ENCODE data around the gene NEDD8. TPM values are rescaled to one million over a fixed set of nuclear protein-coding genes. Genes with fewer than 3 reads are reported as not detected.

Gene NEDD8
- 219 and 229 TPM in 2 replicates for total RNA-seq

- peak; percentile 86 for DNase-seq (ENCODE audit: low read depth, low spot score)
Observed at GRCh38 chr14:24232121-24232644, at the start of gene NEDD8. Gene NEDD8, minus strand, starts transcription at chr14:24232367. Its CDS starts 100 bp downstream, at chr14:24232267.

- no peak for DNase-seq (ENCODE audit: low read depth, low spot score)
Observed at GRCh38 chr14:24281636-24282035, 49.5 kb upstream of the NEDD8 start.

DNA sequence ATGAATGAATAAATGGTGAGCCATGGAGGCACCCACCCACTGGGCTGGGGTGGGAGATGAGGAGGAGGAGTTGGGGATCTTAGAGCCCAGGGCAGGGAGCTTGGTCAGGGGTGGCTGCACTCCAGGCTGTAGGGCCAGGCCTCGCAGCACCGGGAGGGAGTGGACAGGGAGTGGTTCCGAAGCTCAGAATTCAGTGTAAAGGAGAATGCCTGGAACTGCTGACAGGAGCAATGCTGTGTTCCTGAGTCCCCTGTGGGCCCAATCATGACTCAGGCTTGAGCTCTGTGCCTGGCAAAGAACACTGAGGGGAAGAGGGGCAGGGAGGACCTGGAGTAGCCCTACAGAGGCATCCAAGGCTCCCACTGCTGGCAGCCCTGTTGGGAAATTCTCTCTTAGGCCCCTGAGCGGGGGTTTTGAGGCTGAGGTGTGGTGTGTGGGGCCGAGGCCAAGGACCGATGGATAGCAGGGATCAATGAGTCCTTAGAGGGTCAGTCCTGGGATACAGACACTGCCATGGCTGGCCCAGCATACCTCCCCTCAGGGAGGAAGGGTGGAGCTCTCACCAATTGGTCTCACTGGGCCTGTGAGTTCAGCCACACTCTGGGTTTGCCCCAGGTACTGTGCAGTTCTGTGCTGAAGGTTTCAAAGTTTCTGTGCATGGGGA, 48.8 kb upstream of the NEDD8 start:
- DNase-seq (ENCODE audit: low read depth, low spot score) = no peak

GRCh38 chr14:24279301-24280186, 47.4 kb upstream of the NEDD8 start:
- DNase-seq (ENCODE audit: low read depth, low spot score) = no peak

- DNase-seq (ENCODE audit: low read depth, low spot score) = no peak
Observed at GRCh38 chr14:24278424-24278823, 46.3 kb upstream of the NEDD8 start.

- no peak for DNase-seq (ENCODE audit: low read depth, low spot score)
Observed at GRCh38 chr14:24277606-24278321, 45.6 kb upstream of the NEDD8 start.

GRCh38 chr14:24277071-24277470, 44.9 kb upstream of the NEDD8 start:
- DNase-seq (ENCODE audit: low read depth, low spot score) = no peak

- no peak for DNase-seq (ENCODE audit: low read depth, low spot score)
Observed at GRCh38 chr14:24274101-24274543, 42.0 kb upstream of the NEDD8 start.

DNA sequence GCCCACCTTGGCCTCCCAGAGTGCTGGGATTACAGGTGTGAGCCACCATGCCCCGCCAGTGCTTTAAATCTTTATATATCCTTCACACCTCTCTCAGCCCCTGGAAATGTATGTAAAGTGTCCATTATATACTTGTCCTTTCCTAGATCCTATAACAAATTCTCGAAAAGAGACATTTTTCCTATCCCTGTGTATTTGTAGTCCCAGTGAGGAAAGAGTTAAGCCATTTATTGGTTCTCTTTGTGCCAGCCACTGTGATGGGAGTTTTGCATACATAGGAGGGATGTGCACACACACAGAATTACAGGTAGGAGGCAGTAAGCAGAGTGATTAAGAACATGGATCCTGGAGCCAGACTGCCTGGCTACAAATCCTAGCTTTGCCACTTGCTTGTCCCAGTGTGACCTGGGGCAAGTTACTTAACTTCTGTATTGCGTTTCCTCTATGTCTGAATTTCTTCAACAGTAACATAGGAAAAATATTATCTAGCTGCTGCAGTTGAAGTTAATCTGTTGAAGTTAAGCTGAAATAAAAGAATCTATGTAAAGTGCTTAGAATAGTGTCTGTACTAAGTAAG, 41.3 kb upstream of the NEDD8 start:
- DNase-seq (ENCODE audit: low read depth, low spot score) = no peak

GRCh38 chr14:24272467-24272866, 40.3 kb upstream of the NEDD8 start:
- no peak for DNase-seq (ENCODE audit: low read depth, low spot score)

DNA sequence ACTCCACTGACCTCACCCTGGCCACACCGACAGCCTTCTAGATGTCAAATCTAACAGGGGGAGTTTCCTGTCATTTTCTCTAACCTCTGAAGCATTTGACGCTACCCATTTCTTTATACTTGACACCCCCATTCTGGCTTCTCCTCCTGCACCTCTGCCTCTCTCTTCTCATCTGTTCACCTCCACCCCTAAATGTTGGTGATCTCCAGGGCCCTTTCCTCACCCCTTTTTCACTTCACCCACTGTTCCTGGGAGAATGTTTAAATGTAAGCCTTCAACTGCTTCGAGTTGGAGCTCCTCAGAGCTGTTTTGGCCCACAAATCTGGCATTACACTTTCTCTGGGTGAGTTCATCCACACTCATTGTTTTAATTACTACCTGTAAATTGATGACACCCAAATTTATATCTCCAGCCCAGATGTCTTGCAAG, 39.7 kb upstream of the NEDD8 start:
- DNase-seq (ENCODE audit: low read depth, low spot score) = no peak

DNA sequence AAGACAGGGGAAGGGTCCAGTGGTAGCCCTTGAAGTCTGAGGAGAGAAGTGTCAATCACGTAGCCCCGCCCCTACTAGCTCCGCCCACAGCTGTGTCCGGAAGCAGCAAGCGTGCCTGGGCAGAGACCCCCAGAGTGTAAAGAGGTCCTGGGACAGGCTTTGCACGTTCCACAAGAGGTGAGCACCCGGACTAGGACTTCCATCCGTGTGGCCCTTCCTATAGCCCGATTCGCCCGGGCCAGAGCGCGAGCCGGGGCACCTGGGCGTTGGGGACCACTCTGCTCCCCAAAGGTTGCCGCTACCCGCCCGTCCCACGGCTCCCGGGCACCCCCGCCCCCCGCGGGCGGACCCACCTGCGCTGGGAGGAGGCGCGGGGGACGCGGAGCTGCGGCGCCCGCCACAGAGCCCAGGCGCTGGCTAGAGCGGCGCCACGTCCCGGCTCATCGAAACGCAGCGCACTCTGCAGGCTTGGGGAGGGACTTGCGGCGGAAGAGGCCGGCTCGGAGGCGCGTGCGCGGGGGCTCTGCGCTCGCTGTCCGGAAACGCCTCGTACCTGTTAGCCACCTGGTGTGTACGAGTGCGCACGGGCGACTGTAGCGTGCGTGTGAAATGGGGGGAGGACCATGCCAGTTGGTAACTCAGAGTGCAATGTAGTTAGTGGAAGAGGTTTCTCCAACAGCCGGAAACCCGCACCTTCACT, 39.1 kb upstream of the NEDD8 start, which contains the start of gene RABGGTA:
Gene RABGGTA (minus strand): TSS at position 464 of the 700 bp plus-strand sequence. CDS start 482 bp downstream, outside the sequence.
- DNase-seq (ENCODE audit: low read depth, low spot score) = peak; percentile 56

DNA sequence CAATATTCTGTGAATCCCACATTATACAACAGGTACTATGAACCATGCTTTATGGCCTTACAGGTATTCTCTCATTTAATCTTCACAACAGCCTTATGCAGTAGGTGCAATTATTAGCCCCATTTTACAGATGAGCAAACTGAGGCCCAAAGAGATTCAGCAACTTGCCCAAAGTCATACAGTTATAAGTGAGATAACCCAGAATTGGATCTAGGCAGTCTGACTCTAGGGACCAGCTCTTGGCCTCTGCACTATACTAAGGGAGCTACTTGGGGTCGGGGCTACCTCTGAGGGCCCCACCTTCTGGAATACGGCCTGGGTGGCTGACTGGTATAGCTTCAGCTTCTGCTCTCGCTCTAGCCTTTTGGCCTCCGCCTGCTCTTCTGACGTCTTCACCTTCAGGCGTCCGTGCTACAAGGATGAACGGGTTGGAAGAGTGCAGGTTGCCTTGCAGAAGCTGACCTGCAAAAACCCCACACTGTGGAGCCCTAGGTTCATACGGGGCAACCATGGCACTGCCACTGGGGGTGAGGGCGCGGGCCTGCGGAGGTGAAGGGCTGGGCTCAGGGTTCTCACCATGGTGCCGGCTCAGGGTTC, 38.5 kb upstream of the NEDD8 start:
- no peak for DNase-seq (ENCODE audit: low read depth, low spot score)

DNA sequence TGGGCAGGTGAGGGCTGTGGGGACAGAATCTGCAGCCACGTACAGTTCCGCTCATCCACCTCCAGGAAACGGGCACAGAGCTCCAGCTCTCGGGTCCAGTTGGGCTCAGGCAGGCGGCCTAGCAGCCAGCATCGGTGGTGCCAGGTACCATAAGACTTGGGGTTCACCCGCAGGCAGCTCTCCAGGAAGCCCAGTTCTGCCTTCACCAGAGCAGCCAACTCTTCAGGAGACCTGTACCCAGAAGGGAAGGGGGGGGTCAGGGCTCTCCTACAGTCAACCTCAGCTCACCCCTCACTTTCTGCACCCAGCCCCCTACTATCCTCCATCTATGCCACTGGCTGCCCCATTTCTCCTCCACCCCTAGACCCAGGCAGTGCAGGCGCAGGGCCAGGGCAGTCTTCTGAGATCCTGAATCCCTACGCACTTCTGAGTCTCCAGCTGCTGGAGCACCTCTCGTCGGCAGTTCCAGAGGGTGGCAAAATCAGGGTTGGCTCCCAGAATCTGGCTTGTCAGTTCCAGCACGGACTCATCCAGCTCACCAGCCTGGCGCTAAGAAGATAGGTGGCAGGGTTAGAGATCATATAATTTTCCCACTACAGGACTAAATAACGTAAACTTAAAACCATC, 37.9 kb upstream of the NEDD8 start:
- no peak for DNase-seq (ENCODE audit: low read depth, low spot score)

DNA sequence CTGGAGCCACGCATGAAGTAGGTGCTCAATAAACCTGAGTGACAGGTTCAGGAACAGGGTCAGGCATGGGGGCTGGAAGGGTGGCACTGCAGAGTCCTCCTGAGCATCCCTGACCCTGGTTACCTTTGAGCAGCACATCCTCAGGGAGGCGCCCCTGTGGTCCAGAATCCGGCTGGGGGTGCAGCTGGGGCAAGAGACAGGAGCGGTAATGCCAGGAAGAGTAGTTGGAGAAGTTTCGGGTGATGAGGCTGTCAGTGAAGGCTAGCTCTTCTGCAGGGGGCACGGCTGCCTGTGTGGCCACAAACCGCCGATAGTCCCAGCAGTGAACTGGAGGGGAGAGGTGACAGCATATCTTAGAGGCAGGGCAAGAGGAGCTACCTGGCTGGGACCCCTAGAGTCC, 37.2 kb upstream of the NEDD8 start:
- DNase-seq (ENCODE audit: low read depth, low spot score) = no peak

DNA sequence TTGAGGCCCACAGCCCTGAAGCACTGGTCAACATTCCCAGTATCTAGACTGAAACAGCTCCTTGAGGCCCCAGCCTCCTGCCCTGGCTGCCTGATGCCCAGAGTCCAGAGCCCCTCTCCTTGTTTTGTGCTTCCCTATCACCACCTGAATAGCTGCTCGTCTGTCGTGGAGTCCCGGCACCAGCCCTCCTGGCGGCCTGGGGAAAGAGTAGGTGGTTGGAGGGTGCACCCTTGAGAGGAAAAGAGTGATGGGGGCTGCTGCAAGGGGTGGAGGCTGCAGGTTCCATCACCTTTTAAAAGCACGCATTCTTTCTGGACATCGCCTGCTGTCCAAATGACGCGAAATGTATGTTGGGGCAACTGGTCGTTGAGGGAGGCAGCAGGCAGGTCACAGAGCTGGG, 36.1 kb upstream of the NEDD8 start:
- no peak for DNase-seq (ENCODE audit: low read depth, low spot score)

- DNase-seq (ENCODE audit: low read depth, low spot score) = no peak
Observed at GRCh38 chr14:24267516-24267915, 35.3 kb upstream of the NEDD8 start.

DNA sequence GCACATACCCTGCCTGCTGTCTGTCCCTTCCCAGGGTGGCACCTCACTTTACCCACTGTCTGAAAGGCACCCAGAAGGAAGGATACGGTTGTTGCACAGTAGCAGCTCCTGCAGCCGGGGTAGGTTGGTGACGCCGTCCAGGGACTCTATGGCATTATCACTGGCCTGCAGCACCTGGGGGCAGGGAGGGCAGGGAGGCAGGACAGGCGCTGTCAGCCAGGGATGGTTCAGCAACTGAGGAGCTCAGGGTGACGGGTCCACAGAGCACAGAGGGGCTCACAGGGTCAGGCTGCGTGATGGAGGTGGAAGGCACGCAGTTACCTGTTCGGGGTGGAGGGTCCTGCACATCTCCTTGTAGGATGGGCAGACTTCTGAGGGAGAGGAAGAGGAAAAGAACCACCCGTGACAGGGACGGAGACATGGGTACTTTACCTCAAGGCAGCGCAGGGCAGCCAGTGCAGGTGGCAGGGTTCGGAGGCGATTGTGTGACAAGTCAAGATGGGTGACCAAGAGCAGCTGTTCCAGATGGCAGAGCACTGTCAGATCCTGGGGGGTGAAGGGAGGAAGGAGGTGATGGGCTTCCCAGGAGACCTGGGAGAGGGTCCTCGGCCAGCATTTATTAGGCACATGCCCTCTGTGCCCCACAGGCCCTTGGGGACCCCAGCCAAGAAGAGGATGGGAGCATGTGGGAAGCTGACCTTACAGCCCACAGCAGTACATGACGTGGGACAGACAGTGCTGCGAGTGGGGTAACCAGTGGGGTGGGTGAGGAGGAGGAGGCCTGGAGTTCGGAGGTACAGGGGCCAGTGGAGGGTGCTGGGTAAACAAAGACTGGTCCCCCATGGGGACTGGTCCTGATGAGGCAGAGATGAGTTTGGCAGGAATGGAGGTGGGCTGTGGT, 34.4 kb upstream of the NEDD8 start:
- DNase-seq (ENCODE audit: low read depth, low spot score) = no peak

- DNase-seq (ENCODE audit: low read depth, low spot score) = no peak
Observed at GRCh38 chr14:24264298-24264697, 32.1 kb upstream of the NEDD8 start.

Measured in pulmonary artery endothelial cell (primary cell).